GM19324 (cell line): ENCODE measurements around the gene ZNF784.

Experiments used
- ATAC-seq: cut with Tn5 transposase; IDR thresholded peaks from one replicate; pipeline ENCODE4 v1.9.1; 2021; ENCODE audit warnings: mild to moderate bottlenecking, moderate library complexity; ENCODE audit not compliant: unreplicated experiment, low FRiP score

Gene ZNF784

GRCh38 chr19:55605637-55606470 is 18.5 kb downstream of the ZNF784 start, which contains the start of gene ZNF865:
TSS of gene ZNF865 (plus strand) at chr19:55605647. CDS start at chr19:55613619, 7,972 bp downstream.
- ATAC-seq: no peak

GRCh38 chr19:55605207-55605636 is 19.1 kb downstream of the ZNF784 start:
- ATAC-seq: peak; percentile 82

- no peak for ATAC-seq
Measured at GRCh38 chr19:55603581-55604292, 20.6 kb downstream of the ZNF784 start.

GRCh38 chr19:55603115-55603514 is 21.3 kb downstream of the ZNF784 start:
- ATAC-seq: no peak

GRCh38 chr19:55602104-55603001 is 22.0 kb downstream of the ZNF784 start:
- no peak for ATAC-seq

GRCh38 chr19:55601084-55601483 is 23.3 kb downstream of the ZNF784 start:
- no peak for ATAC-seq

- ATAC-seq: no peak
Measured at GRCh38 chr19:55600662-55601028, 23.7 kb downstream of the ZNF784 start.

- ATAC-seq: peak; percentile 55
Measured at GRCh38 chr19:55599842-55600661, 24.3 kb downstream of the ZNF784 start, which contains the start of gene ZNF524. TSS of gene ZNF524 (plus strand) at chr19:55600288. CDS start at chr19:55602113, 1,825 bp downstream.

GRCh38 chr19:55599468-55599841 is 24.9 kb downstream of the ZNF784 start, which contains the start of gene FIZ1:
TSS of gene FIZ1 (minus strand) at chr19:55599517. CDS start at chr19:55597865, 1,652 bp downstream.
- ATAC-seq: peak; percentile 61

- ATAC-seq: peak; percentile 36
Measured at GRCh38 chr19:55598719-55599467, 25.5 kb downstream of the ZNF784 start.

- no peak for ATAC-seq
Measured at GRCh38 chr19:55598034-55598433, 26.3 kb downstream of the ZNF784 start.

GRCh38 chr19:55597501-55597921 is 26.9 kb downstream of the ZNF784 start:
- no peak for ATAC-seq

- ATAC-seq: no peak
Measured at GRCh38 chr19:55596304-55596703, 28.1 kb downstream of the ZNF784 start.

- no peak for ATAC-seq
Measured at GRCh38 chr19:55594996-55595545, 29.3 kb downstream of the ZNF784 start.

GRCh38 chr19:55593096-55593772 is 31.1 kb downstream of the ZNF784 start:
- no peak for ATAC-seq

GRCh38 chr19:55592391-55593090 is 31.8 kb downstream of the ZNF784 start:
- ATAC-seq: no peak

GRCh38 chr19:55591555-55591954 is 32.8 kb downstream of the ZNF784 start:
- no peak for ATAC-seq
